Measurements from ENCODE around the gene SPOUT1.
"Not testable (repeated sequence)": the region's sequence is repeated elsewhere in the genome, so short reads cannot be mapped to it uniquely, and the experiment has no call there.

Gene SPOUT1, protein sequence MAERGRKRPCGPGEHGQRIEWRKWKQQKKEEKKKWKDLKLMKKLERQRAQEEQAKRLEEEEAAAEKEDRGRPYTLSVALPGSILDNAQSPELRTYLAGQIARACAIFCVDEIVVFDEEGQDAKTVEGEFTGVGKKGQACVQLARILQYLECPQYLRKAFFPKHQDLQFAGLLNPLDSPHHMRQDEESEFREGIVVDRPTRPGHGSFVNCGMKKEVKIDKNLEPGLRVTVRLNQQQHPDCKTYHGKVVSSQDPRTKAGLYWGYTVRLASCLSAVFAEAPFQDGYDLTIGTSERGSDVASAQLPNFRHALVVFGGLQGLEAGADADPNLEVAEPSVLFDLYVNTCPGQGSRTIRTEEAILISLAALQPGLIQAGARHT

GRCh38 chr9:128829477-128830251 lies at the start of gene SPOUT1:
Gene SPOUT1, minus strand, starts transcription at chr9:128829794. Its CDS starts 14 bp downstream, at chr9:128829780.
- DNase-seq: peak; percentile 86

- DNase-seq: no peak
These were observed 48.3 kb upstream of the SPOUT1 start for GRCh38 chr9:128877852-128878251.

DNA sequence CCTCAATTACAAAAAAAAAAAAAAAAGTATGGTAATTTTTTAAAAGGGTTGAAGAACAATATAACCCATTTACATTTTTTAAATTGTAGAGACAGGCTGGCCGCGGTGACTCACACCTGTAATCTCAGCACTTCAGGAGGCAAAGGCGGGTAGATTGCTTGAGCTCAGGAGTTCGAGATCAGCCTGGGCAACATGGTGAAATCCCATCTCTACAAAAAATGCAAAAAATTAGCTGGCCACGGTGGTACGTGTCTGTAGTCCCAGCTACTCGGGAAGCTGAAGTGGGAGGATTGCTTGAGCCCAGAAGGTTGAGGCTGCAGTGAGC lies 41.3 kb upstream of the SPOUT1 start:
- DNase-seq: not testable (repeated sequence)

GRCh38 chr9:128870128-128870940 lies 40.7 kb upstream of the SPOUT1 start:
- no peak for DNase-seq

GRCh38 chr9:128863647-128864046 lies 34.1 kb upstream of the SPOUT1 start:
- DNase-seq: peak; percentile 80

DNA sequence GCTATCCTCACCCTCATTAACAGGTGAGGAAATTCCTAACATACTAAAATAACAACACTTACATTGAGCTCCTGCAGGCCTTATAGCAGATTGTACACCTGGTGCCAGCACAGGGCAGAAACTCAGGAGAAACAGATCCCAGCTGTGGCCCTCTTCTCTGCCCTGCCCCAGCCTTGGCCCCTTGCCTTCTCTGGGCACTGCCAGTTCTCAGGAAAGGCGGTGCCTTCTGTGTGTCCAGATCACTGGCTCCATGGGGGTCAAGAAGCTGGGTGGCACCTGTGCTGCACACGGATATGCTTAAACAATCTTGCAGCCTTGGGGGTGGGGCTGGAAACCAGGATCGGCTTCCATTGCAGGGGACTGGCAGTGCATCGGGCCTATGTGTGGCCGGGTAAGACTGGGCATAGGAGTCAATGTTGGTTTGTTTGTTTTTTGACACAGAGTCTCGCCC lies 32.8 kb upstream of the SPOUT1 start:
- DNase-seq: no peak

GRCh38 chr9:128861501-128861900 lies 31.9 kb upstream of the SPOUT1 start:
- DNase-seq: no peak

- DNase-seq: no peak
These were observed 31.3 kb upstream of the SPOUT1 start for GRCh38 chr9:128860937-128861336.

DNA sequence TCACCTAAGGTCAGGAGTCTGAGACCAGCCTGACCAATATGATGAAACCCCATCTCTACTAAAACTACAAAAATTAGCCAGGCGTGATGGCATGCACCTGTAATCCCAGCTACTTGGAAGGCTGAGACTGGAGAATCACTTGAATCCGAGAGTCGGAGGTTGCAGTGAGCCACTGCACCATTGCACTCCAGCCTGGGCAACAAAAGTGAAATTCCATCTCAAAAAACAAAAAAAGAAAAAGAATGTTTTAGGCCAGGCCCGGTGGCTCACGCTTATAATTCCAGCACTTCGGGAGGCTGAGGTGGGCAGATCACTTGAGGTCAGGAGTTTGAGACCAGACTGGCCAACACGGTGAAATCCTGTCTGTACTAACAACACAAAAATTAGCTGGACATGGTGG lies 28.9 kb upstream of the SPOUT1 start:
- not testable (repeated sequence) for DNase-seq

DNA sequence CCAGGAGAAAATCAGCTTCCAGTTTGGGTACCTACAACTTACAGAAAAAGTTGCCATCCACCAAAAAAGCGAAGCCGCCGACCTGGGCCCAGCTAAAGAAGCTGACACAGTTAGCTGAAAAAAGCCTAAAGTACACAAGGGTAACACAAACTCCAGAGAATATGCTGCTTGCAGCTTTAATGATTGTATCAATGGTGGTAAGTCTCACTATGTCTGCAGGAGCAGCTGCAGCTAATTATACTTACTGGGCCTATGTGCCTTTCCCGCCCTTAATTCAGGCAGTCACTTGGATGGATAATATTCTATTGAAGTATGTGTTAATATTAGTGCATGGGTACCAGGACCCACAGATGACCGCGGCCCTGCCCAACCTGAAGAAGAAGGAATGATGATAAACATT lies 24.9 kb upstream of the SPOUT1 start:
- not testable (repeated sequence) for DNase-seq

DNA sequence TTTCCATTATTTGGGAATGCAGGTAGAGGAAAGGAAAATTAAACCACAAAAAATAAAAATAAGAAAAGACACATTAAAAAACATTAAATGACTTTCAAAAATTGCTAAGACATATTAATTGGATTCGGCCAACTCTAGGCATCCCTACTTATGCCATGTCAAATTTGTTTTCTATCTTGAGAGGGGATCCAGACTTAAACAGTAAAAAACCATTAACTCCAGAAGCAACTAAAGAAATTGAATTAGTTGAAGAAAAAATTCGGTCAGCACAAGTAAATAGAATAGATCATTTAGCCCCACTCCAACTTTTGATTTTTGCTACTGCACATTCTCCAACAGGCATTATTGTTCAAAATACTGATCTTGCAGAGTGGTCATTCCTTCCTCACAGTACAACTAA lies 23.1 kb upstream of the SPOUT1 start:
- DNase-seq: not testable (repeated sequence)

- not testable (repeated sequence) for DNase-seq
These were observed 22.4 kb upstream of the SPOUT1 start for GRCh38 chr9:128851779-128852600.

GRCh38 chr9:128851024-128851423 lies 21.4 kb upstream of the SPOUT1 start:
- DNase-seq: not testable (repeated sequence)

- DNase-seq: no peak
These were observed 18.2 kb upstream of the SPOUT1 start for GRCh38 chr9:128847803-128848202.

DNA sequence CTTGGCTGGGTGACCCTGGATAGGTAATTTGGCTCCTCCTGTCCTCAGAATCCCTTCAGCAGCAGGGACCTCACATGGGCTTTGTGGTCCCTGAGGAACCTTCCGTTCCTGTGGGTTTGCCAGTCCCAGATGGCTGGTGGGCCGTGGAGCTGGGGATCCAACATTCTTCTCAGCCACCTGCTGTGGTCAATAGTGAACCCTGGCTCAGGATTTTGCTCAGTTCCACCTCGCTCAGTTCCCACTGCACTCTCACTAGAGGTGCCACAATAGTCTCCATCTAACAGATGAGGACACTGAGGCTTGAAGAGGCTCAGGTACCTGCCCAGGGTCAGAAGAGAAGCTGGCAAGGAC lies 17.1 kb upstream of the SPOUT1 start:
- no peak for DNase-seq

GRCh38 chr9:128845186-128845931 lies 15.8 kb upstream of the SPOUT1 start:
- DNase-seq: no peak

DNA sequence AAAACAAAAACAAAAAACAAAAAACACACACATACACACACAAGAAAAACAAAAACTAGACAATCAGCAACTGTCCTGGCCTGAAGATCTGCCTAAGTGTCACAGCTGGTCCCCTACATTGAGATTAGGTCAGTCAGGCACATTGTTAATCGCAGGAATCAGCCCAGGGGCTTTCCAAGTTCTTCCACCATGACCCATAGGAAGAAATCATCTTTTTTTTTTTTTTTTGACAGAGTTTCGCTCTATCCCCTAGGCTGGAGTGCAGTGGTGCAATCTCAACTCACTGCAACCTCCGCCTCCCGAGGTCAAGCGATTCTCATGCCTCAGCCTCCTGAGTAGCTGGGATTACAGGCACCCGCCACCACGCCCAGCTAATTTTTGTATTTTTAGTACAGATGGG lies 13.6 kb upstream of the SPOUT1 start:
- not testable (repeated sequence) for DNase-seq

GRCh38 chr9:128841694-128842492 lies 12.3 kb upstream of the SPOUT1 start:
- DNase-seq: no peak

DNA sequence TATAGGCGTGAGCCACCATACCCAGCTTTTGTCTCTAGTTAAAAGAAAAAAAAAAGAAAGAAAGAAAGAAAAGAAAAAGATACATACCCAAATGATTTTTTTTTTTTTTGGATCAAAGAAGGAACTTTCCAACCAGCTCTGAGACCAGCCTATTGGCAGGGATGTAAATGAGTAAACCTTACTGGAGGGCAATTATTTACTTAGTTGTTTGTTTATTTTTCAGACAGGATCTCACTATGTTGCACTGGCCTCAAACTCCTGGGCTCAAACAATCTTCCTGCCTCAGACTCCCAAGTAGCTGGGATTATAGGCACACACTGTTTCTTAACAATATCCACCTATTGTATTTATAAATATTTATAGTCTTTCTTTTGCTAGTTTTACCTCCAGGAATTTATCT lies 10.9 kb upstream of the SPOUT1 start:
- DNase-seq: no peak

- DNase-seq: no peak
These were observed 8.7 kb upstream of the SPOUT1 start for GRCh38 chr9:128838338-128838737.
